Measurements from ENCODE around the gene GALNT18. TPM values are rescaled to one million over a fixed set of nuclear protein-coding genes. Genes with fewer than 3 reads are reported as not detected.

GALNT18 gene
- total RNA-seq, 1 donor from 2014 or later = 22.1 TPM

GRCh38 chr11:11519184-11519583 is 102.6 kb downstream of the GALNT18 start:
- intact Hi-C loops (cut with DNase I) = no loop called here
- no peaks in the 10 kb centered on the region for H3K36me3 ChIP-seq
- DNase-seq (ENCODE audit: extremely low spot score in 2 of 2) = no peak
- no peak overlapping the region for H3K27ac ChIP-seq
- H3K9me3 ChIP-seq = no peaks in the 10 kb centered on the region
- H3K4me3 ChIP-seq = no peak overlapping the region
- H3K4me1 ChIP-seq = peaks cover 10% of the 10 kb centered on the region
- no peaks in the 10 kb centered on the region for H3K27me3 ChIP-seq
- TF ChIP-seq POLR2A (IDR thresholded peaks at IDR 0.05) (no peak), POLR2AphosphoS5 (IDR thresholded peaks at IDR 0.05; ENCODE audit: insufficient read depth in 1 of 2, low read depth in 1 of 2) (no peak), CTCF (IDR thresholded peaks at IDR 0.05) (no peak)

GRCh38 chr11:11514246-11514645 is 107.6 kb downstream of the GALNT18 start:
- no peak for TF ChIP-seq CTCF (IDR thresholded peaks at IDR 0.05)
- TF ChIP-seq POLR2AphosphoS5 (IDR thresholded peaks at IDR 0.05; ENCODE audit: insufficient read depth in 1 of 2, low read depth in 1 of 2) = no peak
- TF ChIP-seq POLR2A (IDR thresholded peaks at IDR 0.05) = no peak
- no peaks in the 10 kb centered on the region for H3K27me3 ChIP-seq
- peaks cover 16% of the 10 kb centered on the region for H3K4me1 ChIP-seq
- no peaks in the 10 kb centered on the region for H3K36me3 ChIP-seq
- no peak for DNase-seq (ENCODE audit: extremely low spot score in 2 of 2)
- no peak overlapping the region for H3K27ac ChIP-seq
- intact Hi-C loops (cut with DNase I) = no loop called here
- no peak overlapping the region for H3K4me3 ChIP-seq
- no peaks in the 10 kb centered on the region for H3K9me3 ChIP-seq

GRCh38 chr11:11513422-11513821 is 108.4 kb downstream of the GALNT18 start:
- no peaks in the 10 kb centered on the region for H3K9me3 ChIP-seq
- H3K27me3 ChIP-seq = no peaks in the 10 kb centered on the region
- intact Hi-C loops (cut with DNase I) = no loop called here
- no peak overlapping the region for H3K4me3 ChIP-seq
- DNase-seq (ENCODE audit: extremely low spot score in 2 of 2) = no peak
- no peak overlapping the region for H3K27ac ChIP-seq
- H3K36me3 ChIP-seq = no peaks in the 10 kb centered on the region
- H3K4me1 ChIP-seq = peaks cover 16% of the 10 kb centered on the region
- TF ChIP-seq POLR2A (IDR thresholded peaks at IDR 0.05) = no peak

GRCh38 chr11:11512929-11513328 is 108.9 kb downstream of the GALNT18 start:
- Histone ChIP-seq H3K36me3 (no peaks in the 10 kb centered on the region), H3K9me3 (no peaks in the 10 kb centered on the region), H3K4me1 (peaks cover 16% of the 10 kb centered on the region), H3K4me3 (no peak overlapping the region), H3K27me3 (no peaks in the 10 kb centered on the region), H3K27ac (no peak overlapping the region)
- no peak for DNase-seq (ENCODE audit: extremely low spot score in 2 of 2)
- intact Hi-C loops (cut with DNase I) = no loop called here
- TF ChIP-seq POLR2AphosphoS5 (IDR thresholded peaks at IDR 0.05; ENCODE audit: insufficient read depth in 1 of 2, low read depth in 1 of 2) = no peak
- TF ChIP-seq CTCF (IDR thresholded peaks at IDR 0.05) = no peak
- no peak for TF ChIP-seq POLR2A (IDR thresholded peaks at IDR 0.05)

GRCh38 chr11:11512502-11512901 is 109.3 kb downstream of the GALNT18 start:
- no peaks in the 10 kb centered on the region for H3K9me3 ChIP-seq
- no peaks in the 10 kb centered on the region for H3K36me3 ChIP-seq
- intact Hi-C loops (cut with DNase I) = no loop called here
- peaks cover 16% of the 10 kb centered on the region for H3K4me1 ChIP-seq
- TF ChIP-seq POLR2A (IDR thresholded peaks at IDR 0.05) (no peak), POLR2AphosphoS5 (IDR thresholded peaks at IDR 0.05; ENCODE audit: insufficient read depth in 1 of 2, low read depth in 1 of 2) (no peak), CTCF (IDR thresholded peaks at IDR 0.05) (no peak)
- DNase-seq (ENCODE audit: extremely low spot score in 2 of 2) = no peak
- H3K4me3 ChIP-seq = no peak overlapping the region
- H3K27me3 ChIP-seq = no peaks in the 10 kb centered on the region
- no peak overlapping the region for H3K27ac ChIP-seq

GRCh38 chr11:11512090-11512489 is 109.7 kb downstream of the GALNT18 start:
- no peak overlapping the region for H3K27ac ChIP-seq
- H3K36me3 ChIP-seq = no peaks in the 10 kb centered on the region
- no peaks in the 10 kb centered on the region for H3K9me3 ChIP-seq
- TF ChIP-seq POLR2AphosphoS5 (IDR thresholded peaks at IDR 0.05; ENCODE audit: insufficient read depth in 1 of 2, low read depth in 1 of 2) (no peak), POLR2A (IDR thresholded peaks at IDR 0.05) (no peak), CTCF (IDR thresholded peaks at IDR 0.05) (no peak)
- H3K27me3 ChIP-seq = no peaks in the 10 kb centered on the region
- DNase-seq (ENCODE audit: extremely low spot score in 2 of 2) = no peak
- peaks cover 16% of the 10 kb centered on the region for H3K4me1 ChIP-seq
- no peak overlapping the region for H3K4me3 ChIP-seq
- intact Hi-C loops (cut with DNase I) = no loop called here
